IMR-90 (cell line): ENCODE measurements around the gene PAQR5. TPM values are rescaled to one million over a fixed set of nuclear protein-coding genes. Genes with fewer than 3 reads are reported as not detected.

Experiments
- ATAC-seq: fragments of 200-7000 bp; cut with Tn5 transposase; 2 replicates; pipeline ENCODE4 v1.9.1; 2020; ENCODE audit warnings: low read depth, mild to moderate bottlenecking, moderate library complexity
- BruUV-seq: library from RNA; stranded (reverse); fragments of 400-500 nt; replicated peaks from 2 replicates; lab custom pipeline; 2021; lab: Mats Ljungman, UMichigan
- CTCF ChIA-PET: fragments of 300-600 bp; formaldehyde crosslinking; extraction: SDS; loops from one replicate; lab custom pipeline; 2021; ENCODE audit warnings: antibody characterized with exemption; lab: Yijun Ruan, JAX
- POLR2A ChIA-PET: fragments of 300-600 bp; sonication (Branson Sonifier 250); formaldehyde crosslinking; loops from one replicate; lab custom pipeline; 2022; ENCODE audit warnings: antibody characterized with exemption; ENCODE audit not compliant: unreplicated experiment; lab: Charles Lee
- DNase-seq: peaks from one replicate; pipeline ENCODE4 v3.0.0; 2013
- H2AFZ ChIP-seq: replicated peaks from 2 replicates; pipeline ENCODE3; 2013; ENCODE audit warnings: low read length, mild to moderate bottlenecking; ENCODE audit not compliant: poor library complexity
- H2AK5ac ChIP-seq: 2 replicates; pipeline ENCODE4 v1.6.1; 2013; ENCODE audit warnings: low read depth, low read length, inconsistent platforms
- H2AK9ac ChIP-seq: replicated peaks from 2 replicates; pipeline ENCODE3; 2013; ENCODE audit warnings: mild to moderate bottlenecking, low read depth, low read length, moderate library complexity; ENCODE audit not compliant: poor library complexity
- H2BK120ac ChIP-seq: 2 replicates; pipeline ENCODE4 v1.6.1; 2013; ENCODE audit warnings: low read depth, low read length, inconsistent platforms
- H2BK15ac ChIP-seq: 3 replicates; pipeline ENCODE4 v1.6.1; 2013; ENCODE audit warnings: low read depth, low read length, inconsistent platforms
- H2BK20ac ChIP-seq: 2 replicates; pipeline ENCODE4 v1.6.1; 2013; ENCODE audit warnings: low read depth, mild to moderate bottlenecking, inconsistent platforms, low read length, moderate library complexity
- H2BK5ac ChIP-seq: 2 replicates; pipeline ENCODE4 v1.6.1; 2013; ENCODE audit warnings: mild to moderate bottlenecking, low read depth, low read length, inconsistent platforms; ENCODE audit not compliant: poor library complexity, severe bottlenecking
- H3K14ac ChIP-seq: replicated peaks from 2 replicates; pipeline ENCODE4 v1.6.1; 2013; ENCODE audit warnings: low read depth, low read length, inconsistent platforms
- H3K18ac ChIP-seq: 2 replicates; pipeline ENCODE4 v1.6.1; 2013; ENCODE audit warnings: low read depth, low read length, control low read depth
- H3K23ac ChIP-seq: 2 replicates; pipeline ENCODE4 v1.6.1; 2013; ENCODE audit warnings: low read depth, low read length, inconsistent platforms
- H3K27ac ChIP-seq: 2 replicates; pipeline ENCODE4 v1.5.1; 2013; ENCODE audit warnings: mild to moderate bottlenecking, control low read depth, low read length; ENCODE audit not compliant: insufficient read depth
- H3K27me3 ChIP-seq: 2 replicates; pipeline ENCODE4 v1.6.1; 2013; ENCODE audit warnings: low read length; ENCODE audit not compliant: control insufficient read depth, insufficient read depth
- H3K36me3 ChIP-seq: 2 replicates; pipeline ENCODE4 v1.6.1; 2013; ENCODE audit warnings: low read length, mixed read lengths; ENCODE audit not compliant: control insufficient read depth, insufficient read depth
- H3K4ac ChIP-seq: 2 replicates; pipeline ENCODE4 v1.6.1; 2013; ENCODE audit warnings: low read depth, low read length, inconsistent platforms
- H3K4me1 ChIP-seq: 2 replicates; pipeline ENCODE4 v1.6.1; 2013; ENCODE audit warnings: low read length, mixed read lengths; ENCODE audit not compliant: control insufficient read depth, insufficient read depth
- H3K4me2 ChIP-seq: 2 replicates; pipeline ENCODE4 v1.6.1; 2013; ENCODE audit warnings: low read depth, mild to moderate bottlenecking, control low read depth, low read length, moderate library complexity
- H3K4me3 ChIP-seq: 2 replicates; pipeline ENCODE4 v1.5.1; 2013; ENCODE audit warnings: low read depth, mild to moderate bottlenecking, control low read depth, low read length, moderate library complexity; ENCODE audit not compliant: insufficient read depth
- H3K56ac ChIP-seq: 2 replicates; pipeline ENCODE4 v1.6.1; 2013; ENCODE audit warnings: low read length, inconsistent platforms; ENCODE audit not compliant: insufficient read depth; ENCODE audit errors: extremely low read depth
- H3K79me1 ChIP-seq, 2 experiments: 2 replicates each; pipeline ENCODE4 v1.6.1; 2013; ENCODE audit warnings: low read length in 2 of 2, inconsistent platforms in 1 of 2, low read depth in 1 of 2
- H3K9ac ChIP-seq: 2 replicates; pipeline ENCODE4 v1.6.1; 2013; ENCODE audit warnings: low read depth, low read length, control low read depth
- H3K9me1 ChIP-seq: 2 replicates; pipeline ENCODE4 v1.6.1; 2013; ENCODE audit warnings: low read length, inconsistent platforms; ENCODE audit not compliant: insufficient read depth
- H3K9me3 ChIP-seq: 2 replicates; pipeline ENCODE4 v1.6.1; 2013; ENCODE audit warnings: low read length; ENCODE audit not compliant: control insufficient read depth, insufficient read depth
- H4K20me1 ChIP-seq: 2 replicates; pipeline ENCODE4 v1.6.1; 2013; ENCODE audit warnings: low read length, inconsistent platforms; ENCODE audit not compliant: insufficient read depth
- H4K5ac ChIP-seq: 2 replicates; pipeline ENCODE4 v1.6.1; 2013; ENCODE audit warnings: mild to moderate bottlenecking, low read depth, low read length, control low read depth
- H4K8ac ChIP-seq, 2 experiments: 2 replicates each; pipeline ENCODE4 v1.6.1; 2013; ENCODE audit warnings: low read depth in 2 of 2, low read length in 2 of 2, control low read depth in 1 of 2, inconsistent platforms in 1 of 2
- H4K91ac ChIP-seq: 2 replicates; pipeline ENCODE4 v1.6.1; 2013; ENCODE audit warnings: low read depth, low read length, inconsistent platforms; ENCODE audit not compliant: insufficient read depth
- CHD1 ChIP-seq: IDR thresholded peaks from 2 replicates; pipeline ENCODE4 v1.6.1; 2012; ENCODE audit warnings: low read depth, low read length, improper control_type of control experiment
- CTCF ChIP-seq: conservative IDR thresholded peaks from 2 replicates; pipeline ENCODE4 v1.5.1; 2012; ENCODE audit warnings: mild to moderate bottlenecking, low read depth, low read length, improper control_type of control experiment
- ELK1 ChIP-seq: fragments of 150-350 bp; IDR thresholded peaks from 2 replicates; pipeline ENCODE4 v1.6.1; 2016; ENCODE audit warnings: low read depth, mild to moderate bottlenecking, low read length, moderate library complexity, borderline replicate concordance
- FOS ChIP-seq: fragments of 150-350 bp; IDR thresholded peaks from 2 replicates; pipeline ENCODE4 v1.6.1; 2016; ENCODE audit warnings: low read depth, low read length
- MXI1 ChIP-seq: IDR thresholded peaks from 2 replicates; pipeline ENCODE4 v1.6.1; 2012; ENCODE audit warnings: low read depth, mild to moderate bottlenecking, low read length, moderate library complexity, borderline replicate concordance
- NFE2L2 ChIP-seq: fragments of 150-350 bp; IDR thresholded peaks from 2 replicates; pipeline ENCODE4 v1.6.1; 2016; ENCODE audit warnings: low read depth, mild to moderate bottlenecking, low read length
- POLR2A ChIP-seq: IDR thresholded peaks from 2 replicates; pipeline ENCODE4 v1.6.1; 2012; ENCODE audit warnings: mild to moderate bottlenecking, low read depth, low read length
- RAD21 ChIP-seq: IDR thresholded peaks from 2 replicates; pipeline ENCODE4 v1.6.1; 2012; ENCODE audit warnings: low read length, improper control_type of control experiment
- RCOR1 ChIP-seq: IDR thresholded peaks from 2 replicates; pipeline ENCODE4 v1.6.1; 2012; ENCODE audit warnings: mild to moderate bottlenecking, low read length, improper control_type of control experiment; ENCODE audit not compliant: insufficient replicate concordance
- RFX5 ChIP-seq: IDR thresholded peaks from 2 replicates; pipeline ENCODE4 v1.8.0; 2012; ENCODE audit warnings: low read depth, mild to moderate bottlenecking, low read length, moderate library complexity
- SMC3 ChIP-seq: fragments of 150-350 bp; IDR thresholded peaks from 2 replicates; pipeline ENCODE4 v1.6.1; 2016; ENCODE audit warnings: low read depth, mild to moderate bottlenecking, antibody characterized with exemption, low read length, moderate library complexity
- USF2 ChIP-seq: fragments of 150-350 bp; IDR thresholded peaks from 2 replicates; pipeline ENCODE4 v1.6.1; 2017; ENCODE audit warnings: mild to moderate bottlenecking, antibody characterized with exemption, low read length, low read depth
- WGBS, 2 experiments: methylation state at CpG; one replicate each; pipeline versions ENCODE4 v1.1.5 to v1.1.7; 2013; ENCODE audit warnings: missing lambda C conversion rate in 2 of 2; ENCODE audit not compliant: insufficient read length in 1 of 2; ENCODE audit errors: extremely low coverage in 2 of 2; 5-methylcytosine and 5-hydroxymethylcytosine counted together
- dilution Hi-C: fragments of 300-500 bp; cut with HindIII; formaldehyde crosslinking; loops from one replicate; pipeline ENCODE4 v1.14.3; 2018; ENCODE audit warnings: low sequenced_read_pairs; ENCODE audit not compliant: unreplicated experiment
- in situ Hi-C: fragments of 300-500 bp; cut with MboI; formaldehyde crosslinking; loops from 3 replicates; pipeline ENCODE4 v1.14.3; 2019; ENCODE audit warnings: low sequenced_read_pairs, inconsistent platforms, mixed read lengths
- intact Hi-C: fragments of 100-400 bp; cut with micrococcal nuclease; formaldehyde crosslinking; loops from 2 replicates; pipeline ENCODE4 v1.10.0; 2022
- polyA plus RNA-seq, 3 experiments: library from polyadenylated mRNA; depleted of rRNA; stranded (reverse); fragments of >200 nt; gene quantifications; 2 replicates each; pipeline ENCODE4 v1.2.3, GENCODE V29; 2012; ENCODE audit warnings: low replicate concordance in 1 of 3
- total RNA-seq: library from RNA; depleted of rRNA; stranded (reverse); fragments of >200 nt; gene quantifications from 2 replicates; pipeline ENCODE4 v1.2.3, GENCODE V29; 2012

PAQR5 gene
- total and polyA plus RNA-seq, 2 of the 4 experiments (the other 2 are of a cell fraction), result 2.3 to 2.7 TPM

DNA sequence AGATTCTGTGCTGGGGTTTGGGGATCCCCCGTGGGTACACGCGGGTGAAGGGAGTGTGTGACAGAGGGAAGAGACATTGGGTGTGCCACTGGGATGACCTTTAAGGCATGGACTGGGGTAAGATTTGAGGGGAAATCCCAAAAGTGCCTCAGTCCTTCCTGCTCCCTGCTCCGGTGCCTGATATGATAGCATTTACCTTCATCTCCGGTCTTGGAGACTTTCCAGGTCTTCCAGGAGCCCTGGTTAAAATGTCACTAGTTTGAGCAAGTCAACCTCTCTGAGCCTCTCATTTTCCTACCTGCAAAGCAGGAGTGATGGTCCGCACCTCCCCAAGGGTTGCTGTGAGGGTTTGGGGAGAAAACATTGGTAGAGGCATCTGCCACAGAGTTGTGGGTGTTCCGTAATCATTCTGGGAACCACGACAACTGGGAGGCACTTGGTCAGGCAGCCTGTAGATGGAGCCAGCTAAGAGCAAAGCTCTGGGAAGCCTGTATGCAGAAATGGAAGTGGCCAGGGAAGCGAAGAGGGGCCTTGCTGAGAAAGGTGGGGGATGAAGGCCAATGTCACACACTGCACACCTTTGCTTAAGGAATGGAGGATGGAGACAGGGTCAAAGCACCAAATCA lies 81.5 kb downstream of the PAQR5 start:
- no peak overlapping the region for H2BK20ac ChIP-seq
- H3K4me1 ChIP-seq, result no peaks in the 10 kb centered on the region
- ChIA-PET POLR2A (no interaction called here), CTCF (interaction anchor here (0.7 kb wide), 1 partner anchor 49 kb away, joined by 4 read pairs; no protein-coding TSS in a partner anchor)
- dilution Hi-C loops, result no loop called here
- H3K9me1 ChIP-seq, result no peaks in the 10 kb centered on the region; the same call in 1 of the 2 replicates
- no peak overlapping the region for H4K5ac ChIP-seq
- no peaks in the 10 kb centered on the region; a peak in 1 of 4 replicates for H3K79me1 ChIP-seq
- in situ Hi-C loops, result no loop called here
- H3K9me3 ChIP-seq, result no peaks in the 10 kb centered on the region
- H3K23ac ChIP-seq, result no peak overlapping the region
- no peak overlapping the region for H2AFZ ChIP-seq
- no peak for TF ChIP-seq RFX5
- no peak for TF ChIP-seq RCOR1
- TF ChIP-seq CHD1, result no peak
- no peak for TF ChIP-seq NFE2L2
- TF ChIP-seq CTCF, result peak; percentile 29
- TF ChIP-seq USF2, result no peak
- TF ChIP-seq ELK1, result no peak
- TF ChIP-seq FOS, result no peak
- 0 out of 2 replicates have a peak, but pooled peaks have one; percentile 19 for TF ChIP-seq RAD21
- no peak for TF ChIP-seq SMC3
- TF ChIP-seq MXI1, result no peak
- TF ChIP-seq POLR2A, result no peak
- no peak overlapping the region for H3K4me2 ChIP-seq
- no peaks in the 10 kb centered on the region; the same call in 1 of the 2 replicates for H4K20me1 ChIP-seq
- no peak overlapping the region for H3K14ac ChIP-seq
- no peak overlapping the region for H3K56ac ChIP-seq
- WGBS, 2 experiments, result 90% methylated on average over 2 of the region's 9 CpGs; no CpG with 5 or more reads in 1 of the 2 experiments
- H3K27me3 ChIP-seq, result no peaks in the 10 kb centered on the region
- DNase-seq (peak; percentile 21), ATAC-seq (peak; percentile 53)
- no peak overlapping the region for H2BK5ac ChIP-seq
- H3K4me3 ChIP-seq, result no peak overlapping the region
- H3K9ac ChIP-seq, result no peak overlapping the region
- no peak overlapping the region for H2BK120ac ChIP-seq
- no peak overlapping the region for H2AK5ac ChIP-seq
- BruUV-seq, result no TSS peak
- H4K8ac ChIP-seq, result no peak overlapping the region
- H2AK9ac ChIP-seq, result no peak overlapping the region
- no peak overlapping the region for H3K27ac ChIP-seq
- H2BK15ac ChIP-seq, result no peak overlapping the region
- H3K4ac ChIP-seq, result no peak overlapping the region
- H4K91ac ChIP-seq, result no peak overlapping the region
- no peaks in the 10 kb centered on the region for H3K36me3 ChIP-seq
- intact Hi-C loops, result no loop called here
- no peak overlapping the region for H3K18ac ChIP-seq
